Activated gamma-delta T cell treated with anti-CD3 and anti-CD28 coated beads, Interleukin-2, amount 50 U/mL, for 16 hours (primary cell): Measurements from ENCODE around the gene DEPP1.

ENCODE experiments used
- DNase-seq: peaks from one replicate; pipeline ENCODE4 v3.0.0-alpha.2; 2020; ENCODE audit warnings: low read depth

DEPP1 gene

GRCh38 chr10:44966816-44967509 lies 11.6 kb downstream of the DEPP1 start:
- DNase-seq = no peak

GRCh38 chr10:44966129-44966815 lies 12.3 kb downstream of the DEPP1 start:
- DNase-seq = no peak

- no peak for DNase-seq
Measured at GRCh38 chr10:44965651-44966097, 12.9 kb downstream of the DEPP1 start.

- DNase-seq = no peak
Measured at GRCh38 chr10:44965104-44965503, 13.5 kb downstream of the DEPP1 start.

GRCh38 chr10:44963772-44964633 lies 14.6 kb downstream of the DEPP1 start:
- DNase-seq = no peak

GRCh38 chr10:44962870-44963738 lies 15.5 kb downstream of the DEPP1 start:
- no peak for DNase-seq

GRCh38 chr10:44961931-44962750 lies 16.5 kb downstream of the DEPP1 start:
- DNase-seq = no peak

- DNase-seq = no peak
Measured at GRCh38 chr10:44961230-44961571, 17.4 kb downstream of the DEPP1 start.

GRCh38 chr10:44960482-44961229 lies 18.0 kb downstream of the DEPP1 start:
- DNase-seq = no peak

- DNase-seq = no peak
Measured at GRCh38 chr10:44960088-44960460, 18.5 kb downstream of the DEPP1 start.

- DNase-seq = peak; percentile 87
Measured at GRCh38 chr10:44959247-44960087, 19.1 kb downstream of the DEPP1 start, which contains the start of gene RASSF4. Gene RASSF4 (plus strand): TSS chr10:44959802. CDS start chr10:44970203, 10,401 bp downstream.

GRCh38 chr10:44958898-44959246 lies 19.7 kb downstream of the DEPP1 start:
- no peak for DNase-seq

GRCh38 chr10:44958196-44958897 lies 20.3 kb downstream of the DEPP1 start:
- no peak for DNase-seq

- DNase-seq = no peak
Measured at GRCh38 chr10:44956717-44957706, 21.6 kb downstream of the DEPP1 start.

GRCh38 chr10:44956226-44956625 lies 22.4 kb downstream of the DEPP1 start:
- no peak for DNase-seq

- DNase-seq = no peak
Measured at GRCh38 chr10:44955413-44956070, 23.1 kb downstream of the DEPP1 start.

- DNase-seq = no peak
Measured at GRCh38 chr10:44954962-44955361, 23.6 kb downstream of the DEPP1 start.
